GM15510 (cell line): ENCODE measurements around the gene TNFSF9.
A peak's percentile ranks its signal among the peaks of the same experiment; 100 is the strongest.

Experiments used
- POLR2A ChIP-seq: IDR thresholded peaks from 3 replicates; pipeline ENCODE4 v1.6.1; 2011; ENCODE audit warnings: borderline replicate concordance; ENCODE audit not compliant: insufficient read length; ENCODE audit errors: extremely low read depth

The TNFSF9 gene

DNA sequence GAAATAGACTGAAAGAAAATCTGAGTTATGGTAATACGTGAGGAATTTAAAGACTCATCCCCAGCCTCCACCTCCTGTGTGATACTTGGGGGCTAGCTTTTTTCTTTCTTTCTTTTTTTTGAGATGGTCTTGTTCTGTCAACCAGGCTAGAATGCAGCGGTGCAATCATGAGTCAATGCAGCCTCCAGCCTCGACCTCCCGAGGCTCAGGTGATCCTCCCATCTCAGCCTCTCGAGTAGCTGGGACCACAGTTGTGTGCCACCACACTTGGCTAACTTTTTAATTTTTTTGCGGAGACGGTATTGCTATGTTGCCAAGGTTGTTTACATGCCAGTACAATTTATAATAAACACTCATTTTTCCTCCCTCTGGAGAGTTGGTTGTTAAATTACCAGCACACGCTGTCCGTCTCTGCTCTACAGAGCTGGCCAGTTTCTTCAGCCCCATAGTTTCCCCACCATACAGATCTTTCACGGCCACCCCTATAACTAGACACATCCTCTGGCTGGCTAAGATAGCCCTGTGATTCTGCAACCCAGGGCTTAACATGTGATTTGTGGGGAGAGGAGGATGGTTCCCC, 4.8 kb downstream of the TNFSF9 start:
- no peak for TF ChIP-seq POLR2A

DNA sequence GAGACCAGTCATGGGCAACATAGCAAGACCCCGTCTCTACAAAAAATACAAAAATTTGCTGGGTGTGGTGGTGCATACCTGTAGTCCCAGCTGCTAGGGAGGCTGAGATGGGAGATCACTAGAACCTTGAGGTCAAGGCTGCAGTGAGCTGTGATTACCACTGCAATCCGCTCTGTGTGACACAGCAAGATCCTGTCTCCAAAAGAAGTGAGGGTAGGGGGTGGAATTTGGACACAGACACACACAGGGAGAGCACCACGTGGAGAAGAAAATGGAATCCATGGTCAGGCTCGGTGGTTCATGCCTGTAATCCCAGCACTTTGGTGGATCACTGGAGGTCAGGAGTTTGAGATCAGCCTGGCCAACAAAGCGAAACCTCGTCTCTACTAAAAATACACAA, 8.7 kb downstream of the TNFSF9 start:
- TF ChIP-seq POLR2A, result no peak

DNA sequence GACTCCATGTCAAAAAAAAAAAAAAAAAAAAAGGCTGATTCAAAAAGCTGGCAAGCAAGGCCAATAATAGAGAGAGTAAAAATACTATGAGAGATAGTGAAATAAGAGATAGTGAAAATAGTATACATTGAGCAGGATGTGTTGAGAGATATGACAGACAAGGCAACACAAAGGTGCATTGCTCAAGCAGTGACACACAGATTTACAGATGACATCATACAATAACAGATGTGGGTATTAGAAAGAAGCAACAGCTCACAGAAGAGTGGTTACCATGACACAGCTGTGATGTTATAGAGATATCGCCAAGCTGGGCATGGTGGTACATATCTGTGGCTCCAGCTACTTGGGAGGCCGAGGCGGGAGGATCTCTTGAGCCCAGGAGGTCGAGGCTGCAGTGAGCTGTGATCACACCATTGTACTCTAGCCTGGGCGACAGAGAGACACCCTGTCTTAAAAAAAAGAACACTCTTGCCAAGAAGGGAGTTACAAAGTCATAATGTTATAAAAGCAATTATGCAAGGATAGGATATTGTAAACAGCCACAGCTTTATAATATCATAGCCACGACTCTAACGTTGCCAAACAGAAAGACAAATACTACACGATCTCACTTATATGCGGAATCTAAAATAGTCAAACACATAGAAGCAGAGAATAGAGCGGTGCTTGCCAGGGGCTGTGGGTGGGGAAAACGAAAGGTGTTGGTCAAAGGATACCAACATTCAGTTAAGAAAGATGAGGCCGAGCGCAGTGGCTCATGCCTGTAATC, 10.3 kb downstream of the TNFSF9 start:
- no peak for TF ChIP-seq POLR2A

DNA sequence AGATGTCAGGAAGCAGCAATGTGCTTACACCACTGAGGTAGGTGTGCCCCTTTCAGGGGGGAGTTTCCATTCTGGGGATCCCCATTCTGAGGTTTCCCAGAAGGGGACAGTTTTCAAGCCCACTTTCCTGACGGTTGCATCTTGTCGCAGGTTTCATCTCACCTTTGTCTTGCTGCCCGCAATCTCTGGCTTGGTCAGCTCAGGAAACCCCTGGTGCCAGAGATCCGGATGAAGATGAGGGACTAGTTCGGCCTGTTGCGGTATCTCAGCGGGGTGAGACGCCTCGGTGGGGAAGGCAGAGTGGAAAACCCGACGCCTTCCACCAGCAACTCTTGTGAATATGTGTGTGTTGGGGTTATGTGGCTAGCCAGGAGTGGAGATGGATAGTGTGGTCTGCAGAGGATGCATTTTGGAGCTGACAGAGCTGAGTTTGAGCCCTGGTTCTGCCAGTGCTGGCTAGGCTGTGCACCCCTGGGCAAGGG, 13.1 kb downstream of the TNFSF9 start:
- no peak for TF ChIP-seq POLR2A

DNA sequence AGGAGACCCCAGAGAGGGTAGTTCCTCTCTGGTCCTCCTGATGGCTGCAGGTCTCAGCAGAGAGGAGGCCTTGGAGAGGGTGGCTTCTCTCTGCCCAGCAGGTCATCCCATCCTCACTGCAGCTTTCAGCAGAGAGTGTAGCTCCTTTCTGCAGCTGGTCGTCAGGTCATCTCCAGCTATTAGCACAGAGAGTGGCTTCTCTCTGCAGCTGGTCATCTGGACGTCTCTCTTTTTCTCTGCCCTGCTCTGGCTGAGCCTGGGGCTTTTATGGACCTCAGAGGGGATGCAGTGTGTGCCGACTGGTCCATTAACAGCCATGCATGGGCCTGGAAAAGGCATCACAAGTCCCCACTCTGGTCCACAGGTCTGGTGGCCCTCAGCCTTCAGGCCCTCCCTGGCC, 20.3 kb downstream of the TNFSF9 start:
- TF ChIP-seq POLR2A, result no peak

DNA sequence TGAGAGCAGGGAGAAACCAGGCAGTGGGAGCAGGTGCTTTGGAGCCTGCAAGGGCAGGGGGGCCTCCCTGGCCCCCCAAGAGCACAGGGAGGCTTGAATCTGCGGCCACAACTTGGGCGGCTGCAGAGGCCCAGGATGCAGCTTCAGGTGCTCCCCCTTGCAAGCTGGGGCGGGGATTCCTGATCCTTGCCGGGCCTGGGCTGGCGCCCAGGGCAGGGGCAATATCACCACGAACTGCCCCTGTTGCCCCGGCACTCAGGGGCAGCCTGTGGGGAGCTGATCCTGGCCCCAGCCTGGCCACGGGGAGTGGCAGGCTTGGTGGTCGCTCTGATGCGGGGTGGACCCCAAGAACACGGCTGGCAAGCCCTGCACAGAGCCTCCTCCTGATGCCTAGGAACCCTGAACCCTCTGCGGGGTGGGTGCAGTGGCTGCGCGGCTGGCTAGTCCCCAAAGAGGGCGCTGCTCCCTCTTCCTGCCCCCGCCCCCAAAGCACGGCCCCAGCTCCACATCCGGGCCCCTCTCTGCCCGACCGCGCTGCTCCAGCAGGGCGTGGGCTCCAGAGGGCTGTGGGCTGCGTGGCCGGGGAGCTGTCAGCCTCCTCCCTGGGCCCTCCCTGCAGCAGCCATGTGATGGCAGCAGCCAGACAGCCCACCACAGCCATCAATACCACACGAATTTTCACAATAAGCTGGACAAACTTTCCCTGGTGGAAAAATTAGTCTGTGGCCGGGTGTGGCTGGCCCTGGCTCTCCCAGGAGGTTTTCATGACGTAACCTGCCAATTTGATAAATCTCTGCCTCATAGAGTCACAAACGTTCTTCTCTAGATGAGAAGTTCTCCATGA, 21.0 kb downstream of the TNFSF9 start:
- TF ChIP-seq POLR2A, result peak; percentile 36

DNA sequence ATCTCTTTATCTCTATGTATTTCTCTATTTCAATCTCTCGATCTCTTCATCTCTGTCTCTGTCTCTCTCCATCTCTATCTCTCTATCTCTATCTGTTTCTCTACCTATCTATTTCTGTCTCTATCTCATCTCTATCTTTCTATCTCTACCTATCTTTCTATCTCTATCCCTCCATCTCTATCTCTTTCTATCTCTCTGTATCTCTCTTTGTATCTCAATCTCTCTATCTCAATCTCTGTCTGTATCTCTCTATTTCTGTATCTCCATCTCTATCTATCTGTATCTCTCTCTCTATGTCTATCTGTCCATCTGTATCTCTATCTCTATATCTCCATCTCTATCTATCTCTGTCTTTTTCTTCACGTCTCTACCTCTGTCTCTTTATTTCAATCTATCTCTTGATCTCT, 25.2 kb downstream of the TNFSF9 start:
- no peak for TF ChIP-seq POLR2A

DNA sequence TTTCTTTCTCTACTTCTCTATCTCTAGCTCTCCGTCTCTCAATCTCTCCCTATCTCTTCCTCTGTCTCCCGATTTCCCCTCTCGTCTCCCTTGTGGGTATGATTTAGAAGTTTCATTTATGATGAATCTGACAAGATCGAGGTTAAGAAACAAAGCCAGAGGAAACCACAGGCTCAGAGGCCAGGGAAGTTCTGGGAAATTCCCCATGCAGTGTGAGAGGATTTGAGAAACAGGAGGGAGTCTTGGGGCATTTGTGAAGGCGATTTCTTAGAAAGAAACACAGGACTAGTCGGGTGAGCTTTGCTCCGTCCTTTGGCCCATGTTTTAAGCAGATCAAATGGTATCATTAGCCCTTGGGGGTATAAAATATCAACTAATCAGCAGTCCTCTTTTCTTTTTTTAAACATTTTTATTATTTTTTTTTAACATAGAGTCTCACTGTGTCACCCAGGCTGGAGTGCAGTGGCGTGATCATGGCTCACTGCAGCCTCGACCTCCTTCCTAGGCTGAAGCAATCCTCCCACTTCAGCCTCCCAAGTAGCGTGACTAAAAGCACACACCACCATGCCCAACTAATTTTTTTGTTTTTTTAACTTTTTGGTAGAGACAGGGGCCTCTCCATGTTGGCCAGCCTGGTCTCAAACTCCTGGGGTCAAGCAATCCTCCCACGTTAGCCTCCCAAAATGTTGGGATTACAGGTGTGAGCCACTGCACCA, 25.8 kb downstream of the TNFSF9 start:
- no peak for TF ChIP-seq POLR2A

DNA sequence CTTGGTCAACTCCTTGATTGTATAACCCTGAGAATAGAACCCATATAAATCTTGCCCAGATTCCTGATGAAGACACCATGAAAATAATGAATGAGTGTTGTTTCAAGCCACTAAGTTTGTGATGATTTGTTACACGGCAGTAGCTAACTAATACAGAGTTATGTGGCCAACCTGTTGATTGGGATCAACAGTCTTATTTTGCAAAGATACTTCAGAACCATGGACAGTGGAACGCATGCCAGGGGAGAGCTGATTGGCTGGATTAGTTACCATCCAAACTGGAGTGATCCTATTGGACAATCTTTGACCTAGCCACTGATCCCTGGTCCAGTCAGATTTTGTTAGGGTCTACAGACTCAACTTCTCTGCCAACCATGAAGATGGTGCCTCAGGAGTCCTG, 33.6 kb downstream of the TNFSF9 start:
- TF ChIP-seq POLR2A, result no peak

DNA sequence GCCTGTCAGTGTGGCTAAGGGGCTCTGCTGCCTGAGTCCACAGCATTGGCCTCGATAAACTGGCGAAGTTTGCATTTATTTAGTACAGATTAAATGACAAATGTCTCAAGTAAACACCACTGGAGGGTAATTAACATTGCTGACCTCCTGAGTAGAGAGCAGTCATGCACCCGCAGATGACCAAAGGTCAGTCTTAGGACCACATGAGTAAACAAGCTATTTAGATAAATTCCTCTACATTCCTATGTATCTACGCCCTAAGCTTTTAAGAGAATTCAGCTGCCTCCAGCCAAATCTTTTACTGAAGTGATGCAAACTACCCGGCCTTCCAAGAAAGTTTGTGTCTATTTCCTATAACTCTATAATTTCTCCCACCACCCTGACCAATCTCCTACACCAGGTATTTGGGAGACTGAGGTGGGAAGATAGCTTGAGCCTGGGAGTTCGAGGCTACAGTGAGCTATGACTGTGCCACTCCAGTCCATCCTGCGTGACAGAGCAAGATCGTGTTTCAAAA, 37.2 kb downstream of the TNFSF9 start:
- no peak for TF ChIP-seq POLR2A

DNA sequence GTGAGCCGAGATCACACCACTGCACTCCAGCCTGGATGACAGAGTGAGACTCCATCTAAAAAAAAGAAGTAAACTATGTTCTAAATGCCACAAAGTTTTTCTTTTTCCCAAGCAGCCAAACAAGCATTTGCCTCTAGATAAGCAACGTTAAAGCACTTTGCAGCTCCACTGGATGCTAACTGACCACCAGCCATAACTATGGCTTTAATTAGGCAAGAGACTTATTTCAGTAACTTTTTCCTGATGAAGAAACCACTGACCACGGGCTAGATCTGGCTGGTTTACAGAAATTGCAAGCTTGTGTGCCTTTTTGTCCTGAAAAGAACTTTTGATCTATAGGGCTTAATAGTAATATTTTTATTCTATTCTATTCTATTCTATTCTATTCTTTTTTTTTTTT, 38.0 kb downstream of the TNFSF9 start:
- TF ChIP-seq POLR2A, result no peak

DNA sequence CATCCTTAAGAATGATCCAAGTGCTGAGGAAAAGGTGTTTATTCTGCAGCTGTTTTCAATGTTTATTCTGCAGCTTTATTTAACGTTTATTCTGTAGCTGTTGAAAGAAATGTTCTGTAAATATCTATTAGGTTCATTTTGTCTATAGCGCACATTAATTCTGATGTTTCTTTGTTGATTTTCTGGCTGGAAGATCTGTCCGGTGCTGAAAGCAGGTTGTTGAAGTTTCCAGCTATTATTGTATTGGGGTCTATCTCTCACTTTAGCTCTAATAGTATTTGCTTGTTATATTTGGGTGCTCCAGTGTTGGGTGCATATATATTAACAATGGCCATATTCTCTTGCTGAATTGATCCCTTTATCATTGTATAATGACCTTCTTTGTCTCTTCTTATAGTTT, 39.9 kb downstream of the TNFSF9 start:
- no peak for TF ChIP-seq POLR2A

DNA sequence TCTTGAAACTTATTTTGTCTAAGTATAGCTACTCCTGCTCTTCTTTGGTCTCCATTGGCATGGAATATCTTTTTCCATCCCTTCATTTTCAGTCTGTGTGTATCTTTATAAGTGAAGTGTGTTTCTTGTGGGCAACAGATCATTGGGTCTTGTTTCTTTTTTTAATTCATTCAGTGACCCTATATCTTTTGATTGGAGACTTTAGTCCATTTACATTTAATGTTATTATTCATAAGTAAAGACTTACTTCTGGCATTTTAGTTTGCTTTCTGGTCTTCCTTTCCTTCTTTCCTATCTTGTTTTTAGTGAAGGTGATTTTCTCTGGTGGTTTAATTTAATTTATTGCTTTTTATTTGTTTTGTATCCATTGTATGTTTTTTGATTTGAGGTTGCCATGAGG, 40.3 kb downstream of the TNFSF9 start:
- no peak for TF ChIP-seq POLR2A

DNA sequence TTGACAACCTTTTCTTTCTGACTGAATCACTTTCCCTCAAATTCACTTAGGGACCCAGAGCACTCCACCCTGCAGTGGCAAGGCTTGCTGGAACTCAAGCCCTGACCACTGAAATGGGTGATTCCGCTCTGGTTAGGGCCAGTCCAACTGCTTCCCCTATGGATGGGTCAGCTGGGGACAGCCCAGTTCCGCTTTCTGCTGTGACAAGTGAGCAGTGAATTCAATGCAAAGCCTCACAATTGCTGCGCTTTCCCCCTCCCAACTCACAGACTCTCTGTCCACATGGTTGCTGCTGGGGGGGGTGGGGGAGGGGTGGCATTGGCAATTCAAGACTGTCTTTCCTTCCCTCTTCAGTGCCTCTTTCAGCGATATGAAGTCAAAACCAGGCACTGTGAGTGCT, 41.4 kb downstream of the TNFSF9 start:
- TF ChIP-seq POLR2A, result no peak
